OCI-LY7 (cell line): Measurements from ENCODE around the gene PM20D1. TPM values are rescaled to one million over a fixed set of nuclear protein-coding genes. Genes with fewer than 3 reads are reported as not detected.

ENCODE experiments used
- BruUV-seq: library from RNA; stranded (reverse); fragments of 400-500 nt; replicated peaks from 2 replicates; lab custom pipeline; 2021; lab: Mats Ljungman, UMichigan
- CTCF ChIA-PET: fragments of 300-600 bp; sonication (Branson Sonifier 250); formaldehyde crosslinking; loops from one replicate; lab custom pipeline; 2022; ENCODE audit warnings: antibody characterized with exemption; ENCODE audit not compliant: unreplicated experiment; lab: Charles Lee
- POLR2A ChIA-PET: fragments of 300-600 bp; sonication (Branson Sonifier 250); formaldehyde crosslinking; loops from one replicate; lab custom pipeline; 2022; ENCODE audit warnings: antibody characterized with exemption; lab: Charles Lee
- DNase-seq: peaks from one replicate; pipeline ENCODE4 v3.0.0-alpha.2; 2015; ENCODE audit warnings: low spot score
- H2AFZ ChIP-seq: fragments of 200-600 bp; sonication (generic), shearing (Covaris generic); 2 replicates; pipeline ENCODE4 v1.6.1; 2014; ENCODE audit warnings: mild to moderate bottlenecking, antibody characterized with exemption, low read length, moderate library complexity
- H3K27ac ChIP-seq: fragments of 200-600 bp; sonication (generic); 2 replicates; pipeline ENCODE4 v1.5.1; 2014; ENCODE audit warnings: mixed run types, low read depth, mild to moderate bottlenecking, moderate library complexity, low read length, inconsistent platforms; ENCODE audit not compliant: poor library complexity, severe bottlenecking
- H3K36me3 ChIP-seq: fragments of 200-600 bp; sonication (generic); 2 replicates; pipeline ENCODE4 v1.6.1; 2014; ENCODE audit warnings: mild to moderate bottlenecking, antibody characterized with exemption, low read length, moderate library complexity, mixed read lengths; ENCODE audit not compliant: insufficient read depth
- H3K4me1 ChIP-seq: fragments of 200-600 bp; sonication (generic); 2 replicates; pipeline ENCODE4 v1.5.1; 2014; ENCODE audit warnings: mild to moderate bottlenecking, low read length; ENCODE audit not compliant: insufficient read depth, poor library complexity, severe bottlenecking
- H3K4me2 ChIP-seq: fragments of 200-600 bp; sonication (generic); 2 replicates; pipeline ENCODE4 v1.6.1; 2014; ENCODE audit warnings: mild to moderate bottlenecking, low read length
- H3K4me3 ChIP-seq: fragments of 200-600 bp; sonication (generic); 2 replicates; pipeline ENCODE4 v1.5.1; 2014; ENCODE audit warnings: mild to moderate bottlenecking, low read depth, low read length; ENCODE audit not compliant: poor library complexity, severe bottlenecking
- H3K79me2 ChIP-seq: fragments of 200-600 bp; sonication (generic); 2 replicates; pipeline ENCODE4 v1.6.1; 2016; ENCODE audit warnings: low read depth, mild to moderate bottlenecking, low read length, moderate library complexity, mixed read lengths; ENCODE audit not compliant: insufficient read depth
- H3K9me2 ChIP-seq: fragments of 200-600 bp; sonication (generic); 2 replicates; pipeline ENCODE4 v1.6.1; 2016; ENCODE audit warnings: mild to moderate bottlenecking, low read length, mixed read lengths; ENCODE audit not compliant: insufficient read depth
- H3K9me3 ChIP-seq: fragments of 200-600 bp; sonication (generic); 2 replicates; pipeline ENCODE4 v1.6.1; 2014; ENCODE audit warnings: mild to moderate bottlenecking, mixed run types, low read length, mixed read lengths
- H4K20me1 ChIP-seq: fragments of 200-600 bp; sonication (generic); 2 replicates; pipeline ENCODE4 v1.6.1; 2014; ENCODE audit warnings: mild to moderate bottlenecking, antibody characterized with exemption, low read length, moderate library complexity, mixed read lengths; ENCODE audit not compliant: insufficient read depth
- EZH2phosphoT487 ChIP-seq: fragments of 200-600 bp; sonication (generic); IDR thresholded peaks from 2 replicates; pipeline ENCODE4 v1.6.1; 2018; ENCODE audit warnings: low read depth, borderline replicate concordance, mild to moderate bottlenecking, mixed run types, antibody characterized with exemption, low read length, moderate library complexity, mixed read lengths
- intact Hi-C: fragments of 100-400 bp; cut with micrococcal nuclease; formaldehyde crosslinking; loops from one replicate; pipeline ENCODE4 v1.10.0; 2022; ENCODE audit not compliant: unreplicated experiment
- total RNA-seq, 2 experiments: library from RNA; depleted of rRNA in 1 of 2; stranded (reverse); fragments of >200 nt in 1 of 2; shearing (Covaris generic) in 1 of 2; gene quantifications; 2 replicates each; pipeline ENCODE4 v1.2.3, GENCODE V29; 2014 to 2022
- TF ChIP-seq, protein P1 (sequence below): fragments of 200-600 bp; sonication (generic); conservative IDR thresholded peaks from 2 replicates; pipeline ENCODE4 v1.5.1; 2014; ENCODE audit warnings: mild to moderate bottlenecking, antibody characterized with exemption, low read length, moderate library complexity, mixed read lengths

Gene PM20D1
- total RNA-seq, 2 experiments from 2014 or later = not detected

DNA sequence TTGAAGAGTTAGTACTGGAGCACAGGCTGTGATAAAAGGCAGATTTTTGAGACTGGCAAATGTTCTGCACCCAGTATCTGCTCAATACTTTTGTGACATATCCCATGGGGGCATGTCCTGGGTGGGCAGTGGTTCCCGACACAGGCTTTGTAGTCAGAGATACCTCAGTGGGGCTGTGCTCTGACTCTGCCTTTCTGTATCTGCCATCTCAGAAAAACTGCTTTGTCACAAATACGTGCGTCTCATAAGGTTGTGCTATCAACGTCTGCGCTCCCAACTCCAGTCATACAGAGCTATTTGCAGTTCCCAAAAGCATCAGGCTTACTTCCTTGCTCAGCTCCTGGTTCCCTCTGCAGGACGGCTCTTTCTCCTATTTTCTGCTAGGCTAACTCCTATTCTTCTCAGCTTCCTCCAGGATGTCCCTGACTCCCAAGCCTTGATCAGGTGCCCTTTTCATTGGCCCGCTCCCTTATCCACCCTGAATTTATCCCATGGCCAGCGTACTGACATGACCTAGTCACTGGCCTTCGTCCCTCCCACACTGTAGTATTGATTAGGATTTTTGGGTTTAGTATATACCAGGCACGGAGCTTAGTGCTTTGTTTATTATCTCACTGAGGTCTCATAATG is 62.5 kb downstream of the PM20D1 start:
- Histone ChIP-seq H3K9me3 (no peaks in the 10 kb centered on the region), H3K36me3 (no peaks in the 10 kb centered on the region), H3K4me1 (no peaks in the 10 kb centered on the region), H3K79me2 (no peaks in the 10 kb centered on the region), H2AFZ (no peak overlapping the region), H3K4me2 (no peak overlapping the region), H4K20me1 (no peaks in the 10 kb centered on the region), H3K4me3 (no peak overlapping the region), H3K27ac (no peak overlapping the region), H3K9me2 (no peaks in the 10 kb centered on the region)
- no peak for DNase-seq
- CTCF ChIA-PET = no interaction called here
- TF ChIP-seq, protein P1, sequence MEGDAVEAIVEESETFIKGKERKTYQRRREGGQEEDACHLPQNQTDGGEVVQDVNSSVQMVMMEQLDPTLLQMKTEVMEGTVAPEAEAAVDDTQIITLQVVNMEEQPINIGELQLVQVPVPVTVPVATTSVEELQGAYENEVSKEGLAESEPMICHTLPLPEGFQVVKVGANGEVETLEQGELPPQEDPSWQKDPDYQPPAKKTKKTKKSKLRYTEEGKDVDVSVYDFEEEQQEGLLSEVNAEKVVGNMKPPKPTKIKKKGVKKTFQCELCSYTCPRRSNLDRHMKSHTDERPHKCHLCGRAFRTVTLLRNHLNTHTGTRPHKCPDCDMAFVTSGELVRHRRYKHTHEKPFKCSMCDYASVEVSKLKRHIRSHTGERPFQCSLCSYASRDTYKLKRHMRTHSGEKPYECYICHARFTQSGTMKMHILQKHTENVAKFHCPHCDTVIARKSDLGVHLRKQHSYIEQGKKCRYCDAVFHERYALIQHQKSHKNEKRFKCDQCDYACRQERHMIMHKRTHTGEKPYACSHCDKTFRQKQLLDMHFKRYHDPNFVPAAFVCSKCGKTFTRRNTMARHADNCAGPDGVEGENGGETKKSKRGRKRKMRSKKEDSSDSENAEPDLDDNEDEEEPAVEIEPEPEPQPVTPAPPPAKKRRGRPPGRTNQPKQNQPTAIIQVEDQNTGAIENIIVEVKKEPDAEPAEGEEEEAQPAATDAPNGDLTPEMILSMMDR = no peak
- TF ChIP-seq EZH2phosphoT487 = no peak
- intact Hi-C loops = no loop called here
- no TSS peak for BruUV-seq
- POLR2A ChIA-PET = interaction anchor here (0.7 kb wide), 1 partner anchor 887 kb away, joined by 3 read pairs; no protein-coding TSS in a partner anchor

DNA sequence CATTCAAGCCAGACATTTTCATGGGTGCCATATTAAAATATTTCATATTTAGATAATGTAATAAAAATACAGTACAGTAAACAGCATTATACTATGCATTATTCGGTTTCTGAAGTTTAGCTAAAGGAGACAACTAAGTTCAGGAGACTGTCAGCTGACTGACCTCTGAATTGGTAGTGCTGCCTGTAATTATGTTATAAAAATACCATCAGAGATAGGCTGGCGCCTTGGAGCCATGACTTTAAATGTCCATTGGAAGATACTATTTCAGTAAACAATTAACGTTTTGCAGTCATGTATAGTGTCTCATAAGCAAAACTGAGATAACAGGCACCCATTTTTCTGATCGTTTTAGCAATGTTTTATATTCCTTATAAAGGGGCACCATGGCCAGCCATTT is 63.3 kb downstream of the PM20D1 start:
- H3K36me3 ChIP-seq = no peaks in the 10 kb centered on the region
- H3K4me3 ChIP-seq = no peak overlapping the region
- H3K4me1 ChIP-seq = no peaks in the 10 kb centered on the region
- no peak overlapping the region for H2AFZ ChIP-seq
- no peak overlapping the region for H3K4me2 ChIP-seq
- H3K27ac ChIP-seq = no peak overlapping the region
- no peak for TF ChIP-seq EZH2phosphoT487
- TF ChIP-seq, protein P1 = no peak
- POLR2A ChIA-PET = no interaction called here
- CTCF ChIA-PET = no interaction called here
- intact Hi-C loops = no loop called here
- H3K9me2 ChIP-seq = no peaks in the 10 kb centered on the region
- no peaks in the 10 kb centered on the region for H3K79me2 ChIP-seq
- BruUV-seq = no TSS peak
- H4K20me1 ChIP-seq = no peaks in the 10 kb centered on the region
- H3K9me3 ChIP-seq = no peaks in the 10 kb centered on the region
- DNase-seq = no peak

DNA sequence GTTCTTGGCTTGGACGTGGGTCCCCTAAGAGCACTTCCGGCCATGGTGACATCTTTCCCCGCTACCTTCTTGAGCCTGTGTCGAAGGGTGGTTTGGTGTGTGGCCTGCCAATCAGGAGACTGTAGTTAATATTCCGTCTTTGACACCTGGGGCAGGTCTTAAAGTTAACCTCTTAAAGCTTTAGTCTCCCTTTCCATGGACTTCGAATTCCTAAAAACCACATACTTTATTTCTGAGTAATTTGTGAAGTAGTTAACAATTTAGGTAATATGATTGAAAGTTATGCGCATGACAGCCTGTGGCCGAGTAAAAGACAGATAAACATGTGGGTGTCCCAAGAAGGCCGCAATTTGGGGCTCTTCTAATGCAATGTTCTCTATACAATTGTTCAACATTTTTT is 64.5 kb downstream of the PM20D1 start:
- Histone ChIP-seq H3K4me2 (no peak overlapping the region), H4K20me1 (no peaks in the 10 kb centered on the region), H3K9me2 (no peaks in the 10 kb centered on the region), H3K79me2 (no peaks in the 10 kb centered on the region), H3K36me3 (no peaks in the 10 kb centered on the region), H3K4me3 (no peak overlapping the region), H3K9me3 (no peaks in the 10 kb centered on the region), H3K4me1 (no peaks in the 10 kb centered on the region), H3K27ac (no peak overlapping the region), H2AFZ (no peak overlapping the region)
- no peak for DNase-seq
- ChIA-PET POLR2A (no interaction called here), CTCF (interaction anchor here (0.6 kb wide), 1 partner anchor 295 kb away, joined by 3 read pairs; no protein-coding TSS in a partner anchor)
- intact Hi-C loops = no loop called here
- TF ChIP-seq EZH2phosphoT487 = no peak
- TF ChIP-seq, protein P1 = no peak
- BruUV-seq = no TSS peak
